Measurements from ENCODE around the gene SHB.

- TF ChIP-seq POLR2A (IDR thresholded peaks at IDR 0.05): no peak
- TF ChIP-seq CTCF (IDR thresholded peaks at IDR 0.05): no peak
- TF ChIP-seq POLR2AphosphoS5 (IDR thresholded peaks at IDR 0.05): no peak
These were observed 14.4 kb downstream of the SHB start for GRCh38 chr9:38054653-38055052.
